ENCODE data around the gene GPRC5D. TPM values are rescaled to one million over a fixed set of nuclear protein-coding genes. Genes with fewer than 3 reads are reported as not detected.

Gene GPRC5D
- total and polyA plus RNA-seq, 9 of the 15 experiments (the other 6 are each of a cell fraction or from before 2014, with no cell fraction given): 1.0 to 1.1 TPM; not detected in 7

- TF ChIP-seq, protein P1, sequence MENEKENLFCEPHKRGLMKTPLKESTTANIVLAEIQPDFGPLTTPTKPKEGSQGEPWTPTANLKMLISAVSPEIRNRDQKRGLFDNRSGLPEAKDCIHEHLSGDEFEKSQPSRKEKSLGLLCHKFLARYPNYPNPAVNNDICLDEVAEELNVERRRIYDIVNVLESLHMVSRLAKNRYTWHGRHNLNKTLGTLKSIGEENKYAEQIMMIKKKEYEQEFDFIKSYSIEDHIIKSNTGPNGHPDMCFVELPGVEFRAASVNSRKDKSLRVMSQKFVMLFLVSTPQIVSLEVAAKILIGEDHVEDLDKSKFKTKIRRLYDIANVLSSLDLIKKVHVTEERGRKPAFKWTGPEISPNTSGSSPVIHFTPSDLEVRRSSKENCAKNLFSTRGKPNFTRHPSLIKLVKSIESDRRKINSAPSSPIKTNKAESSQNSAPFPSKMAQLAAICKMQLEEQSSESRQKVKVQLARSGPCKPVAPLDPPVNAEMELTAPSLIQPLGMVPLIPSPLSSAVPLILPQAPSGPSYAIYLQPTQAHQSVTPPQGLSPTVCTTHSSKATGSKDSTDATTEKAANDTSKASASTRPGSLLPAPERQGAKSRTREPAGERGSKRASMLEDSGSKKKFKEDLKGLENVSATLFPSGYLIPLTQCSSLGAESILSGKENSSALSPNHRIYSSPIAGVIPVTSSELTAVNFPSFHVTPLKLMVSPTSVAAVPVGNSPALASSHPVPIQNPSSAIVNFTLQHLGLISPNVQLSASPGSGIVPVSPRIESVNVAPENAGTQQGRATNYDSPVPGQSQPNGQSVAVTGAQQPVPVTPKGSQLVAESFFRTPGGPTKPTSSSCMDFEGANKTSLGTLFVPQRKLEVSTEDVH (IDR thresholded peaks at IDR 0.05; ENCODE audit: low read depth, partially characterized antibody): no peak
- TF ChIP-seq ZNF507 (tag; conservative IDR thresholded peaks at IDR 0.05) (no peak), KAT7 (CRISPR knock-in tag; IDR thresholded peaks at IDR 0.05; ENCODE audit: borderline replicate concordance) (no peak), HNRNPLL (IDR thresholded peaks at IDR 0.05; ENCODE audit: low read depth, low read length, poor library complexity, severe bottlenecking) (peak; percentile 46), KDM4B (IDR thresholded peaks at IDR 0.05; ENCODE audit: borderline replicate concordance in 2 of 2, low read depth in 1 of 2) (no peak), SFPQ (IDR thresholded peaks at IDR 0.05; ENCODE audit: low read depth, low read length) (no peak), RNF2 (IDR thresholded peaks at IDR 0.05) (no peak), MEF2A (IDR thresholded peaks at IDR 0.05; ENCODE audit: control insufficient read depth, low read depth, low read length) (no peak), NUFIP1 (IDR thresholded peaks at IDR 0.05; ENCODE audit: partially characterized antibody) (no peak)
- TF ChIP-seq, protein P2, sequence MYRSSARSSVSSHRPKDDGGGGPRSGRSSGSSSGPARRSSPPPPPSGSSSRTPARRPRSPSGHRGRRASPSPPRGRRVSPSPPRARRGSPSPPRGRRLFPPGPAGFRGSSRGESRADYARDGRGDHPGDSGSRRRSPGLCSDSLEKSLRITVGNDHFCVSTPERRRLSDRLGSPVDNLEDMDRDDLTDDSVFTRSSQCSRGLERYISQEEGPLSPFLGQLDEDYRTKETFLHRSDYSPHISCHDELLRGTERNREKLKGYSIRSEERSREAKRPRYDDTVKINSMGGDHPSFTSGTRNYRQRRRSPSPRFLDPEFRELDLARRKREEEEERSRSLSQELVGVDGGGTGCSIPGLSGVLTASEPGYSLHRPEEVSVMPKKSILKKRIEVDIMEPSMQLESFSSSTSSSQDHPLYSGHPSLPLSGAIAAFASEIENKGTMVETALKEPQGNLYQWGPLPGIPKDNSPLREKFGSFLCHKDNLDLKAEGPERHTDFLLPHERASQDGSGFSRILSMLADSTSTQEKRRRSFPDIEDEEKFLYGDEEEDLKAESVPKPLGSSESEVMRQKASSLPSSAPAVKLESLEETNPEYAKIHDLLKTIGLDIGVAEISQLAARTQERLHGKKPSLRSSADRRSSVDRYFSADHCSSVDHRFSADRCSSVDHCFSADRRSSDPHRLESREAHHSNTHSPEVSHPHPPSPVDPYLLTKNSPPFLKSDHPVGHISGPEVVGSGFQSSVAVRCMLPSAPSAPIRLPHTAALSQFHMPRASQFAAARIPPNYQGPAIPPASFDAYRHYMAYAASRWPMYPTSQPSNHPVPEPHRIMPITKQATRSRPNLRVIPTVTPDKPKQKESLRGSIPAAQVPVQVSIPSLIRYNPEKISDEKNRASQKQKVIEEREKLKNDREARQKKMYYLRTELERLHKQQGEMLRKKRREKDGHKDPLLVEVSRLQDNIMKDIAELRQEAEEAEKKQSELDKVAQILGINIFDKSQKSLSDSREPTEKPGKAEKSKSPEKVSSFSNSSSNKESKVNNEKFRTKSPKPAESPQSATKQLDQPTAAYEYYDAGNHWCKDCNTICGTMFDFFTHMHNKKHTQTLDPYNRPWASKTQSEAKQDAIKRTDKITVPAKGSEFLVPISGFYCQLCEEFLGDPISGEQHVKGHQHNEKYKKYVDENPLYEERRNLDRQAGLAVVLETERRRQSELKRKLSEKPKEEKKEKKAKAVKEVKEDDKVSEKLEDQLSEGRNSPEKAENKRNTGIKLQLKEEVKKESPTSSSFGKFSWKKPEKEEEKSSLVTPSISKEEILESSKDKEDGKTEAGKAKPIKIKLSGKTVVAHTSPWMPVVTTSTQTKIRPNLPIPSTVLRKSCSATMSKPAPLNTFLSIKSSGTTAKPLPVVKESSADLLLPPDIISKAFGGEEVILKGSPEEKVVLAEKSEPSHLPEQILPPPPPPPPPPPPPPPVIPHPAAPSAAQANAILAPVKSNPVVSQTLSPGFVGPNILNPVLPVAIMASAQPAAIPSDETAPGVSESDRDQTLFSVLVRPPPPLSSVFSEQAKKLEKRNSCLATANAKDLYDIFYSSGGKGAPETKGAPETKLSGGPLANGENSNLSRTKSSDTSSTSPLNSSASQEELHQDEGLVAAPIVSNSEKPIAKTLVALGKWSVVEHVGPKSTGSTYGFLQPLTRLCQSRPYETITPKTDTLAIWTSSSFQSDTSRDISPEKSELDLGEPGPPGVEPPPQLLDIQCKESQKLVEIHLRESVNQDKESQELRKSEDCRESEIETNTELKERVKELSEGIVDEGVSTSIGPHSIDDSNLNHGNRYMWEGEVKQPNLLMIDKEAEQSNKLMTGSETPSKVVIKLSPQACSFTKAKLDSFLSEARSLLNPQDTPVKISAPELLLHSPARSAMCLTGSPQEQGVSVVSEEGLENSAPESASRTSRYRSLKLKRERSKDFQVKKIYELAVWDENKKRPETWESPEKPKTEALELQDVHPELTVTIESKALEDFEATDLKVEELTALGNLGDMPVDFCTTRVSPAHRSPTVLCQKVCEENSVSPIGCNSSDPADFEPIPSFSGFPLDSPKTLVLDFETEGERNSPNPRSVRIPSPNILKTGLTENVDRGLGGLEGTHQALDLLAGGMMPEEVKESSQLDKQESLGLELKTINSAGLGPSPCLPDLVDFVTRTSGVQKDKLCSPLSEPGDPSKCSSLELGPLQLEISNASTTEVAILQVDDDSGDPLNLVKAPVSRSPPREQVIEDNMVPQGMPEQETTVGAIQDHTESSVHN (IDR thresholded peaks at IDR 0.05; ENCODE audit: borderline replicate concordance in 1 of 2, low read depth in 1 of 2): no peak
Measured at GRCh38 chr12:12927211-12928079, 24.5 kb downstream of the GPRC5D start (continued).
